CD4-positive, alpha-beta T cell (primary cell): ENCODE results near the gene PCCA. TPM values are rescaled to one million over a fixed set of nuclear protein-coding genes. Genes with fewer than 3 reads are reported as not detected.

Experiments used
- ATAC-seq: fragments of 200-7000 bp; cut with Tn5 transposase; one replicate; pipeline ENCODE4 v1.10.0; 2022; ENCODE audit warnings: mild to moderate bottlenecking; ENCODE audit not compliant: poor library complexity
- CTCF ChIA-PET: fragments of 350-600 bp; sonication (Branson Sonifier 250); formaldehyde crosslinking; loops from one replicate; lab custom pipeline; 2021; ENCODE audit warnings: antibody characterized with exemption, inconsistent platforms; lab: Charles Lee
- POLR2A ChIA-PET: fragments of 350-600 bp; sonication (Branson Sonifier 250); formaldehyde crosslinking; loops from one replicate; lab custom pipeline; 2021; ENCODE audit warnings: antibody characterized with exemption, inconsistent platforms; lab: Charles Lee
- DNase-seq, 14 experiments: peaks; one replicate each; pipeline ENCODE4 v3.0.0-alpha.2; 2013 to 2020; ENCODE audit warnings: mixed read lengths in 2 of 14
- H3K27ac ChIP-seq, 2 donors: one replicate each; pipeline versions ENCODE4 v1.5.1 to v1.7.0; 2013; ENCODE audit warnings: low read length in 2 of 2, low read depth in 1 of 2, mild to moderate bottlenecking in 1 of 2
- H3K27me3 ChIP-seq, 2 experiments: 1 replicate in 1 of 2; 2 replicates in 1 of 2; pipeline versions ENCODE4 v1.6.1 to v1.7.0; 2013; ENCODE audit warnings: low read length in 2 of 2, control low read depth in 1 of 2, mild to moderate bottlenecking in 1 of 2, moderate library complexity in 1 of 2; ENCODE audit not compliant: insufficient read depth in 2 of 2, control insufficient read depth in 1 of 2
- H3K36me3 ChIP-seq: one replicate; pipeline ENCODE4 v1.6.1; 2013; ENCODE audit warnings: low read length, control low read depth; ENCODE audit not compliant: insufficient read depth
- H3K4me1 ChIP-seq: one replicate; pipeline ENCODE4 v1.6.1; 2013; ENCODE audit warnings: low read length, control low read depth; ENCODE audit not compliant: insufficient read depth
- H3K4me3 ChIP-seq: one replicate; pipeline ENCODE4 v1.5.1; 2013; ENCODE audit warnings: mild to moderate bottlenecking, low read length, moderate library complexity
- H3K9me3 ChIP-seq, 2 experiments: 1 replicate in 1 of 2; 2 replicates in 1 of 2; pipeline versions ENCODE4 v1.6.1 to v1.7.0; 2013; ENCODE audit warnings: low read length in 2 of 2, mild to moderate bottlenecking in 2 of 2, control low read depth in 1 of 2, moderate library complexity in 1 of 2; ENCODE audit not compliant: control insufficient read depth in 1 of 2, insufficient read depth in 1 of 2
- H3K27ac Mint-ChIP-seq: one replicate; pipeline ENCODE4 v1.8.0; 2020; ENCODE audit warnings: mixed read lengths
- H3K27me3 Mint-ChIP-seq: one replicate; pipeline ENCODE4 v1.8.0; 2021; ENCODE audit warnings: mixed read lengths
- H3K36me3 Mint-ChIP-seq: one replicate; pipeline ENCODE4 v1.8.0; 2021; ENCODE audit warnings: low read depth, mixed read lengths
- H3K4me1 Mint-ChIP-seq: one replicate; pipeline ENCODE4 v1.8.0; 2021; ENCODE audit warnings: low read depth, mixed read lengths
- H3K4me3 Mint-ChIP-seq: one replicate; pipeline ENCODE4 v1.8.0; 2020; ENCODE audit warnings: mild to moderate bottlenecking, mixed read lengths
- H3K9me3 Mint-ChIP-seq: one replicate; pipeline ENCODE4 v1.8.0; 2020; ENCODE audit warnings: mixed read lengths
- CTCF ChIP-seq: fragments of 200-600 bp; IDR thresholded peaks from one replicate; pipeline ENCODE4 v1.8.0; 2022; ENCODE audit warnings: antibody characterized with exemption, mild to moderate bottlenecking
- intact Hi-C, 2 experiments: fragments of 100-400 bp; cut with DNase I in 1 of 2; cut with micrococcal nuclease in 1 of 2; formaldehyde crosslinking; loops; one replicate each; pipeline versions ENCODE4 v1.15.1 to v1.9.0; 2023 to 2025; cut with DNase I, micrococcal nuclease
- total RNA-seq, 174 experiments: library from RNA in 2 of 174; stranded (reverse) in 2 of 174; gene quantifications; one replicate each; pipeline ENCODE4 v1.2.3 and lab custom pipeline; 2021 to 2026

PCCA gene
- total RNA-seq, 2 experiments from 2014 or later, result 4.7 to 5.2 TPM

DNA sequence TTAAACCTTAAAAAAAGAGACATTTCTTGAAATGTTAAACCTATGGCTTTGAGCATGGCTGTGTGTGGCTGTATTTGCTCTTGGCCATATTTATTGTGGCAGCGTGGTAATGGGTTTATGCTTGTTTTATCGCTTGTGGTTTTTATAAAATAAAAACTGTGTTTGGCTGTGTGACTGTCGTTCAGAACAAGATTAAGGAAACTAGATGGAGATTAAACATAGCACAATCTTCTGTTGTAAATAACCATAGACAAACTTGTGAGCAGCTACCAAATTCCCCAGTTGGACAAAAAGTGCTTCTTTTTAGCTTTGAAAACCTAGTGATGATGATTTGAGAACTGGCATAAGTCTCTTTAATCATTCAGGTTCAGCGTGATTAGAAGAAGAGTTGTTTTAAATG lies 308.7 kb downstream of the PCCA start:
- no peak overlapping the region for H3K4me3 Mint-ChIP-seq
- peaks cover 2% of the 10 kb centered on the region for H3K9me3 Mint-ChIP-seq
- H3K4me3 ChIP-seq, result no peak overlapping the region
- H3K9me3 ChIP-seq, result peaks cover 0 to 4% of the 10 kb centered on the region in 2 experiments
- no peak overlapping the region for H3K27ac Mint-ChIP-seq
- intact Hi-C loops, result no loop called here
- ATAC-seq (no peak), DNase-seq (no peak)
- peaks cover 26% of the 10 kb centered on the region for H3K36me3 Mint-ChIP-seq
- no peaks in the 10 kb centered on the region for H3K27me3 Mint-ChIP-seq
- H3K4me1 Mint-ChIP-seq, result peaks cover 11% of the 10 kb centered on the region
- ChIA-PET CTCF (no interaction called here), POLR2A (no interaction called here)
- TF ChIP-seq CTCF, result no peak
- H3K36me3 ChIP-seq, result no peaks in the 10 kb centered on the region
- no peaks in the 10 kb centered on the region for H3K27me3 ChIP-seq
- no peaks in the 10 kb centered on the region for H3K4me1 ChIP-seq
- no peak overlapping the region for H3K27ac ChIP-seq

DNA sequence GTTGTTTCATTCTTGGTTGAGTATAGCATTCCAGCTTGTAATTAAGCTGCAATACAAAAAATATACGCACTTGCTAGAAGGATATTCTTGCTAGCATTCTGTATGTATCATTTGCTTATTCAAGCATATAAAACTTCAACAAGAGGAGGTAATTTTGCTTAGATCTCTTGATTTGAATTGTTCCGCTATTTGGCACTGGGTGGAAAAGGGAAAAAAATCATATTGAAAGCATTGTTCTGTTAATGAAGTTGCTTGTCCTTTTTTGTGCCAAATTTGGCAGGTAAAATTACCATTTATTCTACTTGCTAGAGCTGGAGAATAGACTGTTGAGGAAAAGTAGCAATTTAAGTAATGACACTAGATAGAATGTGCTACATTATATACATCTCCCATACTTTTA lies 309.5 kb downstream of the PCCA start:
- Histone ChIP-seq H3K27ac (no peak overlapping the region), H3K4me1 (no peaks in the 10 kb centered on the region), H3K4me3 (no peak overlapping the region), H3K36me3 (no peaks in the 10 kb centered on the region), H3K27me3 (no peaks in the 10 kb centered on the region), H3K9me3 (peaks cover 0 to 6% of the 10 kb centered on the region in 2 experiments)
- Mint-ChIP-seq H3K9me3 (peaks cover 7% of the 10 kb centered on the region), H3K4me1 (peaks cover 6% of the 10 kb centered on the region), H3K36me3 (peaks cover 33% of the 10 kb centered on the region), H3K4me3 (no peak overlapping the region), H3K27ac (no peak overlapping the region), H3K27me3 (no peaks in the 10 kb centered on the region)
- intact Hi-C loops, result no loop called here
- DNase-seq, result no peak
- ChIA-PET CTCF (interaction anchor here (0.6 kb wide), 1 partner anchor 474 kb away, joined by 3 read pairs; no protein-coding TSS in a partner anchor), POLR2A (no interaction called here)
- no peak for ATAC-seq
- no peak for TF ChIP-seq CTCF

DNA sequence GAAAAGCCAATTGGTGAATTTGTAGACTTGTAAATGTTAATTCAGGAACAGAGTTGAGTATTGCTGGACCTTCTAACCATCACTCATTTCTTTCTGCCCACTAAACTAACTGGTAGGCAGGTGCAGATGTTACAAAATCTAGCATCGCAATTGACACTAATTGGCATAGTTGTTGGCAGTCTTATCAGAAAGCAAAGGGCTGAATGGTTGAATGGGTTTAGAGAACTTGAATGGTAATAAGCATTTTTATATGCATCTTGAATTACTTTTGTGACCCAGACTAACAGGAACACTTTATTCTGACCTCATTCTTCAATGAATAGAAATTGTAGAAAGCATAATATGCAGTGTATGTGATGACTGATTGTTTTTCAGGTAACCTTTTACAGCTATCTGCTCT lies 310.6 kb downstream of the PCCA start:
- Histone ChIP-seq H3K4me1 (no peaks in the 10 kb centered on the region), H3K4me3 (no peak overlapping the region), H3K27me3 (no peaks in the 10 kb centered on the region), H3K36me3 (no peaks in the 10 kb centered on the region), H3K27ac (no peak overlapping the region), H3K9me3 (peaks cover 0 to 15% of the 10 kb centered on the region in 2 experiments)
- peaks cover 10% of the 10 kb centered on the region for H3K9me3 Mint-ChIP-seq
- intact Hi-C loops, result no loop called here
- H3K36me3 Mint-ChIP-seq, result peaks cover 44% of the 10 kb centered on the region
- ATAC-seq (no peak), DNase-seq (no peak)
- no peaks in the 10 kb centered on the region for H3K27me3 Mint-ChIP-seq
- ChIA-PET CTCF (no interaction called here), POLR2A (no interaction called here)
- H3K27ac Mint-ChIP-seq, result no peak overlapping the region
- no peak for TF ChIP-seq CTCF
- H3K4me1 Mint-ChIP-seq, result no peaks in the 10 kb centered on the region
- H3K4me3 Mint-ChIP-seq, result no peak overlapping the region
